Amniotic epithelial cell (primary cell): ENCODE measurements around the gene SDF2L1.
A peak's percentile ranks its signal among the peaks of the same experiment; 100 is the strongest.
"Not testable (repeated sequence)": the region's sequence is repeated elsewhere in the genome, so short reads cannot be mapped to it uniquely, and the experiment has no call there.

Experiments
- DNase-seq: peaks from one replicate; pipeline ENCODE4 v3.0.0-alpha.2; 2010; ENCODE audit warnings: low read depth

SDF2L1 gene, protein sequence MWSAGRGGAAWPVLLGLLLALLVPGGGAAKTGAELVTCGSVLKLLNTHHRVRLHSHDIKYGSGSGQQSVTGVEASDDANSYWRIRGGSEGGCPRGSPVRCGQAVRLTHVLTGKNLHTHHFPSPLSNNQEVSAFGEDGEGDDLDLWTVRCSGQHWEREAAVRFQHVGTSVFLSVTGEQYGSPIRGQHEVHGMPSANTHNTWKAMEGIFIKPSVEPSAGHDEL

DNA sequence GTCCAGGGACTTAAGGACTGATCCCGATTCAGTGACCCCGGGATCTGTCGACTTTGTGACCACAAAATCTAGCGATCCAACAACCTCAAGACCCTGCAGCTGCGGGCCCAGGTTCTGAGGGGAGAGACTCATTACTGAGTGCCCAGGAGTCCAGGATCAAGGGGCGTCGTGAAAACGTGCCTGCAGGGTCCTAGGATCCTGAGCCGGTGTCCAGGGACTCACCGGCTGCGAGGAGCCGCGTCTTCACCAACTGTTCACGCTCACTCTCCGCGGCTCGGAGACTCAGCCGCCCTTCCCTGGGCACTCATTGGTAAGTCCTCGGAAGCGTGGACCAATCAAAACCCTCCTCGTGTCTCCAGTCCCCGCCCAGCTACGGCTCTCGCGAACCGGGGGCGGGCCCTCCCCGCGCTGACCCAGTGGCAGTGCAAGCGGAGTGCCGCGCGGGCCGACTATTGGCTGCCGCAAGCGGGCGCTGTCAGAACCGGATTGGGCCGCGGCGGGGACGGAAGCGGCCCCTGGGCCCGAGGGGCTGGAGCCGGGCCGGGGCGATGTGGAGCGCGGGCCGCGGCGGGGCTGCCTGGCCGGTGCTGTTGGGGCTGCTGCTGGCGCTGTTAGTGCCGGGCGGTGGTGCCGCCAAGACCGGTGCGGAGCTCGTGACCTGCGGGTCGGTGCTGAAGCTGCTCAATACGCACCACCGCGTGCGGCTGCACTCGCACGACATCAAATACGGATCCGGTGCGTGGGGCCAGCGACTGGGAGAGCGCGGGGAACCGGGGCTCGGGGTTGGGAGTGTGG is at the start of gene SDF2L1:
Gene SDF2L1 (plus strand): TSS at position 514 of the 795 bp plus-strand sequence. CDS start 35 bp downstream, at position 549.
- peak; percentile 98 for DNase-seq

DNA sequence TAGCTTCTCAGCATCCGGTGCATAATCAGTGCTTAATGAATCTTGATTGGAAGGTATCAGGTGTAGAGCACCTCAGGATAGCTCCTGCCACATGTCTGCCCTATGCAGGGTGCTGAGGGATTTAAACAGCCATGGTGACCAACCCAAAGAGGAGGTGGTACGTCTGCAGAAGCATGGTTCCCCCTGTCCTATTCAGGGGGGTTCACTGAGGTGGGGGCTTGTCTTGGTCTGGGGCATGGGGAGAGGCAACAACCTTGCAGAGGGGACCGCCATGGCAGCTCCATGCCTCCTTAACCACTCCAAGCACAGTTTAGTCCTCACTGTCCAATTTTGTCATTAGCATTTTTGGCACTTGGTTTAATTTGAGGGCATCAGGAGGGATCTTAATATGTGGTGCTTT is 49.7 kb upstream of the SDF2L1 start:
- no peak for DNase-seq

DNA sequence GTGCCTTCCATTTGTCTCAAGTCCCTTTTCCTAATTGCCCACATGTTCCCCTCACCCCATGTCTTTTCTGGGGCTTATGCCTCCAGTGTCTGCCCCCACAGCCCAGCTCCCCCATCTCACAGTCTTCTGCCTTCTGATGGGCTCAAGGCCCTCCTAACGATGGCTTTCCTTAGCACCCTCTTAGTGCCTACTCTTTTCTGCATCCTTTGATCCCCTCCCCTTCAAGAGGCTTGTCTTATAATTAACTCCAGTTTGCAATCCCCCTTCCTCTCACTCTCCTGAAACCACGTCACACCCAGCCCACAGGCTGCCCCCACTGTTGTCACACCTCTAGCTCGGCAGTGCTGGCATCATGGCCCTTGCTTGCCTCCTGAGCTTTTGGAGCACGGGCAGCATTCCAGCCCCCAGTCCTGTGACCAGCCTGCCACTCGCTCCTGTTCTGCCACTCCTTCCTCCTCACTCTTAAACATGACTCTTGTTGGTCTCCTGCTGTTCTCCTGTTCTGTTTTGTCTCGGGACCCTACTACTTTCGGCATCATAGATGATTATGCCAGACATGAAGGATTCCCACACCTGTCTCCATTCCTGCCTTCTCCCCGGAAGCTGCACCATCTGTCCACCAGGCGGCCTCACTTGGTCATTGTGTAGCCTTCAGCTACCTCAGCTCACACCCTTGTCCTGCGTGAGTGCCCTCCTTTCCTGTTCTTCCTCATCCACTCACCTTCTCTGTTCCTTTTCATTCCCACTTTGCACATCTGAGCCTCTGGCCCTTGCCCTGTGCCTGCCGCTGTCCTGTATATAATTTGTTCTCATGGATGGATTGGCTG is 48.5 kb upstream of the SDF2L1 start:
- no peak for DNase-seq

- peak; percentile 55 for DNase-seq
These were observed 47.1 kb upstream of the SDF2L1 start for GRCh38 chr22:21594865-21595452.

- not testable (repeated sequence) for DNase-seq
These were observed 45.6 kb upstream of the SDF2L1 start for GRCh38 chr22:21596356-21597135.

- no peak for DNase-seq
These were observed 43.8 kb upstream of the SDF2L1 start for GRCh38 chr22:21598302-21598701.

- DNase-seq = no peak
These were observed 42.8 kb upstream of the SDF2L1 start for GRCh38 chr22:21599053-21599893.

DNA sequence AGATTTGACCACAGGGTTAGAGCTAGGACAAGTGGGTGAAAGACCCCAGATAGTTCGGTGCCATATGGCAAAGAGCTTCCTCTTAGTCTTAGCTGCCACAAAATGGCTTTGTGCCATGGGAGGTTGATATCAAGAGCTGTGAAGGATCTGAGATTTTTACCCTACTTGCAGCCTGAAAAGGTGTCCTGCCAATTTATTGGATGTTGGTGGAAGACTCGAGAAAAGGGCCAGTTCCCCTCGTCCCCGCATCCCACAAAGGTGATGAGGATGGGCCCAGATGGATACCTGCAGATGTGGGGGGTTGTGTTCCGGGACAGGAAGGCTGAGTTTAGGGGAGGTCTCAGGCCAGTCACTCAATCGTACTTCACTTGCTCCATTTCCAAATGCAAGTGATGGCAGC is 39.5 kb upstream of the SDF2L1 start:
- no peak for DNase-seq

- DNase-seq = no peak
These were observed 38.1 kb upstream of the SDF2L1 start for GRCh38 chr22:21603973-21604372.

DNA sequence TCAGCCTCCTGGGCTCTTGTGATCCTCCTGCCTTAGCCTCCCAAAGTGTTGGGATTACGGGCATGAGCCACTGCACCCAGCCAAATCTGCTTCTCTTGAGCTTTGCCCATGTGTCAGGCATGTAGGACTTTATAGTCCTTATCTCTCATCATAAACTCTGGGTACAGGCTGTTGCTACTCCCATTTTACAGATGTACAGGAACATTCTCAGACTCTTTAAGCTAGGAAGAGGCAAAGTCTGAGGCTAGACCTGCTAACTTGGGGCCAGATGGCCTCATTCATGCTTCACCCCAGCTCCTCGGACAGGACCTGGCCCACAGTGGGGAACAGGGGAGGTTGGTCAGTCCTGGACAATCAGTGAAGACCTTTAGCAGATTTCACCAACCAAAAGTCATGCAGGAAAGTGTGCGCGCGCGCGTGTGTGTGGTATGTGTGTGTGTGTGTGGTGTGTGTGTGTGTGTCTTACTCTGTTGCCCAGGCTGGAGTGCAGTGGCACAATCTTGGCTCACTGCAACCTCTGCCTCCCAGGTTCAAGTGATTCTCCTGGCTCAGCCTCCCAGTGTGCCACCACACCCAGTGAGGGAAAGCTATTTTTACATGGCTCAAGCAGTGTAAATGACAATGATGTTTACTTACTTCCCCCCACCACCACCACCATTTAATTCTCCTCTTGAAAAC is 36.1 kb upstream of the SDF2L1 start:
- DNase-seq = no peak

GRCh38 chr22:21606775-21607174 is 35.3 kb upstream of the SDF2L1 start:
- no peak for DNase-seq

- DNase-seq = not testable (repeated sequence)
These were observed 32.4 kb upstream of the SDF2L1 start for GRCh38 chr22:21609556-21610157.

- DNase-seq = no peak
These were observed 30.7 kb upstream of the SDF2L1 start for GRCh38 chr22:21611210-21611977.

- DNase-seq = no peak
These were observed 29.2 kb upstream of the SDF2L1 start for GRCh38 chr22:21612858-21613257.

GRCh38 chr22:21613553-21614233 is 28.4 kb upstream of the SDF2L1 start:
- no peak for DNase-seq

DNA sequence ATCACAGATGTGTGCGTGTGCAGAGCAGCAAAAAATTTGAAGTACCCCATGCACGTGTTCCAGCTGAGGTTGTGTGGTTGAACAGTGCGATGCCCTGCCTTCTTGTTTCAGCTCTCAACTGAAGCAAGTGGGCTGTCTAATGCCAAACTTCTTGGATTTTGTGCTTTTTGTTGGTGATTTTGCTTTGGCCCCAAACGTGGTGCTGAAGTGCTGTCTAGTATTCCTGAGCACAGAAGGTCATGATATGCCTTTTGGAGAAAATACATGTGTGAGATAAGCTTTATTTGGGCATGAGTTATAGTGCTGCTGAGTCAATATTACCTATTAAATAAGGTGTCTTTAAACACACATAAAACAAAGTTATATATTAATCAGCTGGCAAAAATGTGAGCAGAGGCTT is 26.4 kb upstream of the SDF2L1 start:
- no peak for DNase-seq

- DNase-seq = not testable (repeated sequence)
These were observed 24.8 kb upstream of the SDF2L1 start for GRCh38 chr22:21617337-21617736.

- DNase-seq = no peak
These were observed 21.1 kb upstream of the SDF2L1 start for GRCh38 chr22:21621025-21621424.
